NB4 (cell line): Measurements from ENCODE around the gene MYZAP.

Source experiments
- DNase-seq: peaks from one replicate; pipeline ENCODE4 v3.0.0; 2010; ENCODE audit warnings: low read depth
- H3K4me3 ChIP-seq: one replicate; pipeline ENCODE4 v1.5.1; 2011; ENCODE audit warnings: mild to moderate bottlenecking, low read depth, low read length, moderate library complexity
- MAX ChIP-seq: IDR thresholded peaks from 2 replicates; pipeline ENCODE4 v1.6.1; 2011; ENCODE audit warnings: low read depth, low read length
- MYC ChIP-seq: IDR thresholded peaks from 2 replicates; pipeline ENCODE4 v1.6.1; 2011; ENCODE audit warnings: low read depth, low read length
- POLR2A ChIP-seq: IDR thresholded peaks from 2 replicates; pipeline ENCODE4 v1.6.1; 2011; ENCODE audit warnings: mild to moderate bottlenecking; ENCODE audit not compliant: insufficient read length; ENCODE audit errors: extremely low read depth
- TF ChIP-seq, protein P1 (sequence below): IDR thresholded peaks from one replicate; pipeline ENCODE4 v1.5.1; 2012; ENCODE audit warnings: low read depth, low read length

The MYZAP gene, protein sequence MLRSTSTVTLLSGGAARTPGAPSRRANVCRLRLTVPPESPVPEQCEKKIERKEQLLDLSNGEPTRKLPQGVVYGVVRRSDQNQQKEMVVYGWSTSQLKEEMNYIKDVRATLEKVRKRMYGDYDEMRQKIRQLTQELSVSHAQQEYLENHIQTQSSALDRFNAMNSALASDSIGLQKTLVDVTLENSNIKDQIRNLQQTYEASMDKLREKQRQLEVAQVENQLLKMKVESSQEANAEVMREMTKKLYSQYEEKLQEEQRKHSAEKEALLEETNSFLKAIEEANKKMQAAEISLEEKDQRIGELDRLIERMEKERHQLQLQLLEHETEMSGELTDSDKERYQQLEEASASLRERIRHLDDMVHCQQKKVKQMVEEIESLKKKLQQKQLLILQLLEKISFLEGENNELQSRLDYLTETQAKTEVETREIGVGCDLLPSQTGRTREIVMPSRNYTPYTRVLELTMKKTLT

GRCh38 chr15:57591822-57592367 lies at the start of gene MYZAP:
Gene MYZAP (plus strand): TSS chr15:57591904. CDS start chr15:57592035, 131 bp downstream.
- no peak for DNase-seq
- TF ChIP-seq MAX, result no peak
- TF ChIP-seq, protein P1, sequence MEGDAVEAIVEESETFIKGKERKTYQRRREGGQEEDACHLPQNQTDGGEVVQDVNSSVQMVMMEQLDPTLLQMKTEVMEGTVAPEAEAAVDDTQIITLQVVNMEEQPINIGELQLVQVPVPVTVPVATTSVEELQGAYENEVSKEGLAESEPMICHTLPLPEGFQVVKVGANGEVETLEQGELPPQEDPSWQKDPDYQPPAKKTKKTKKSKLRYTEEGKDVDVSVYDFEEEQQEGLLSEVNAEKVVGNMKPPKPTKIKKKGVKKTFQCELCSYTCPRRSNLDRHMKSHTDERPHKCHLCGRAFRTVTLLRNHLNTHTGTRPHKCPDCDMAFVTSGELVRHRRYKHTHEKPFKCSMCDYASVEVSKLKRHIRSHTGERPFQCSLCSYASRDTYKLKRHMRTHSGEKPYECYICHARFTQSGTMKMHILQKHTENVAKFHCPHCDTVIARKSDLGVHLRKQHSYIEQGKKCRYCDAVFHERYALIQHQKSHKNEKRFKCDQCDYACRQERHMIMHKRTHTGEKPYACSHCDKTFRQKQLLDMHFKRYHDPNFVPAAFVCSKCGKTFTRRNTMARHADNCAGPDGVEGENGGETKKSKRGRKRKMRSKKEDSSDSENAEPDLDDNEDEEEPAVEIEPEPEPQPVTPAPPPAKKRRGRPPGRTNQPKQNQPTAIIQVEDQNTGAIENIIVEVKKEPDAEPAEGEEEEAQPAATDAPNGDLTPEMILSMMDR, result no peak
- no peak for TF ChIP-seq MYC
- TF ChIP-seq POLR2A, result no peak
- no peak within 1 kb of the TSS for H3K4me3 ChIP-seq

GRCh38 chr15:57542505-57542817 lies 49.2 kb upstream of the MYZAP start:
- no peak for TF ChIP-seq MYC
- TF ChIP-seq, protein P1, result no peak
- no peak for TF ChIP-seq MAX
- no peak for TF ChIP-seq POLR2A
- no peak for DNase-seq
- no peak overlapping the region for H3K4me3 ChIP-seq

GRCh38 chr15:57544848-57545480 lies 46.7 kb upstream of the MYZAP start:
- no peak overlapping the region for H3K4me3 ChIP-seq
- TF ChIP-seq MYC, result no peak
- no peak for TF ChIP-seq MAX
- TF ChIP-seq POLR2A, result no peak
- TF ChIP-seq, protein P1, result no peak
- no peak for DNase-seq

DNA sequence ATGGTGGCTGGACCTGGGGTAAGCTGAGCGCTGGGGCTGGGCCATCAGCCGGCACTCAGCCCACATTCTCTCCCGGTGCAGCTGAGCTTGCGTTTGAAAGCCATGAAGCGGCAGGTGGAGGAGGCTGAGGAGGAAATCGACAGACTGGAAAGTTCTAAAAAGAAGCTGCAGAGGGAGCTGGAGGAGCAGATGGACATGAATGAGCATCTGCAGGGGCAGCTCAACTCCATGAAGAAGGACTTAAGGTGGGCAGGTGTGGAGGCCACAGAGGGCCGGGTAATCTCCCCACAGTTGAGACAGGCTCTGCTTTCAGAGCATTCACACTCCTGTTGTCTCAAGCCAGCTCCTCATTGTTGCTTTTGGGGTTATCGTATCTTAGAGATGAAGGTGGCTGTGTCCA lies 45.7 kb upstream of the MYZAP start:
- DNase-seq, result no peak
- no peak overlapping the region for H3K4me3 ChIP-seq
- TF ChIP-seq POLR2A (no peak), MAX (no peak), MYC (no peak)
- TF ChIP-seq, protein P1, result no peak

GRCh38 chr15:57547243-57547755 lies 44.4 kb upstream of the MYZAP start:
- no peak overlapping the region for H3K4me3 ChIP-seq
- DNase-seq, result no peak
- TF ChIP-seq MYC (no peak), POLR2A (no peak), MAX (no peak)
- TF ChIP-seq, protein P1, result no peak
